Measurements from ENCODE around the gene ABCB9.
"Not testable (repeated sequence)": the region's sequence is repeated elsewhere in the genome, so short reads cannot be mapped to it uniquely, and the experiment has no call there.

ABCB9 gene

GRCh38 chr12:122937622-122938091, 28.6 kb downstream of the ABCB9 start:
- DNase-seq (ENCODE audit: low read depth), result no peak

- no peak for DNase-seq (ENCODE audit: low read depth)
Measured at GRCh38 chr12:122935318-122935717, 30.9 kb downstream of the ABCB9 start.

GRCh38 chr12:122934722-122935121, 31.5 kb downstream of the ABCB9 start:
- no peak for DNase-seq (ENCODE audit: low read depth)

- no peak for DNase-seq (ENCODE audit: low read depth)
Measured at GRCh38 chr12:122932207-122932606, 34.1 kb downstream of the ABCB9 start.

GRCh38 chr12:122929812-122930211, 36.5 kb downstream of the ABCB9 start:
- no peak for DNase-seq (ENCODE audit: low read depth)

GRCh38 chr12:122929148-122929538, 37.1 kb downstream of the ABCB9 start:
- DNase-seq (ENCODE audit: low read depth), result no peak

GRCh38 chr12:122928404-122929147, 37.7 kb downstream of the ABCB9 start:
- no peak for DNase-seq (ENCODE audit: low read depth)

- no peak for DNase-seq (ENCODE audit: low read depth)
Measured at GRCh38 chr12:122927756-122928403, 38.4 kb downstream of the ABCB9 start.

- DNase-seq (ENCODE audit: low read depth), result no peak
Measured at GRCh38 chr12:122921917-122922316, 44.3 kb downstream of the ABCB9 start.

GRCh38 chr12:122920687-122921086, 45.6 kb downstream of the ABCB9 start:
- DNase-seq (ENCODE audit: low read depth), result no peak

- DNase-seq (ENCODE audit: low read depth), result no peak
Measured at GRCh38 chr12:122918827-122919226, 47.4 kb downstream of the ABCB9 start.

- peak; percentile 62 for DNase-seq (ENCODE audit: low read depth)
Measured at GRCh38 chr12:122917507-122918121, 48.6 kb downstream of the ABCB9 start.

GRCh38 chr12:122909442-122910288, 56.6 kb downstream of the ABCB9 start:
- no peak for DNase-seq (ENCODE audit: low read depth)

- DNase-seq (ENCODE audit: low read depth), result no peak
Measured at GRCh38 chr12:122908915-122909314, 57.3 kb downstream of the ABCB9 start.

GRCh38 chr12:122905258-122905657, 61.0 kb downstream of the ABCB9 start:
- DNase-seq (ENCODE audit: low read depth), result not testable (repeated sequence)

- no peak for DNase-seq (ENCODE audit: low read depth)
Measured at GRCh38 chr12:122903693-122904034, 62.6 kb downstream of the ABCB9 start.

GRCh38 chr12:122902854-122903692, 63.2 kb downstream of the ABCB9 start:
- no peak for DNase-seq (ENCODE audit: low read depth)

GRCh38 chr12:122899887-122900286, 66.4 kb downstream of the ABCB9 start:
- DNase-seq (ENCODE audit: low read depth), result no peak

GRCh38 chr12:122896662-122897061, 69.6 kb downstream of the ABCB9 start:
- no peak for DNase-seq (ENCODE audit: low read depth)

GRCh38 chr12:122895704-122896636, 70.3 kb downstream of the ABCB9 start, which contains the start of gene VPS37B:
VPS37B (minus strand) TSS chr12:122896124; CDS start chr12:122896062, 62 bp downstream.
- peak; percentile 88 for DNase-seq (ENCODE audit: low read depth)

Data from ELR (cell line).